NCI-H2029 (cell line): ENCODE data around the gene PRICKLE2.

Experiments used
- DNase-seq: peaks from one replicate; lab custom pipeline; 2025; lab: John Stamatoyannopoulos, UW

PRICKLE2 gene

DNA sequence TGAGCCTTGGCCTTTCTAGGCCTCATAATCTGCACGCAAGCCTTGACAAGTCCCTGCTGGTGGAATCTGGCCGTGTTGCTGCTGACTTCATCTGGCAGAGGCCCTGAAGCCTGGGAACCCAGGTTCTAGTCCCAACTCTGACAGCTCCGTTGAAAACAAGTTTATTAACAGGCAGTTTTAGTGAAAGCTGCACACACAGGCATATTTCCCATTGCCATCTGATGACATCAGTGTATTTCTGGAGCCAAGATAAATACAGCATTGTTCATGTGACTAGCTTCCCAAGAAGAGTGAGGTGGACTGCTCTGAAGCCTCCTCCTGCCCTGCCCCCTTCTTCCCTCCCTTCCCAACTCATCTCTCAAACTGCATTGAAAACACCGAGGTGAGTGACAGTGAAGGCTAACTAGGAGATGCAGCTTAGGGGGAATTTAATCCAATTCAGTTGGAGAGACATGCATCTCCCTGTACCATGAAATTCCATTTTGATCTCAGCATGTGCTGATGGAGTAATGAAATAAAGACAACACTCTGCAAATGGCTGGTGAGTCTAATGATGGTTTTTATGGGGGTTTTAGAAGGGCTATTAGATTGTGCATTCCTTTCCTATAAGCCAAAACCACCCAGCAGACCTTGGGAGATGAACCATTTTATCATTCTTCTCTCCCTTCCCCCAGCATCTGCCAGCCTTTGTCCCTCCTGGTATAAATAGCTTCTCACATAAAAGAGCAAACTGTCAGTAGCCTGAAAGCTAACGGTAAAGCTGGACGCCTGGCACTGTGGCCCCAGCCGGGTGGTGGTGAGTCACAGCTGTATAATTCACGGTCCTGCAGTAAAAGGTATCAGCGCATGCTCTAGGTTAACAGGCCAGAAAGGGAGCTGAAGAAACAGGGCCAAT lies 38.0 kb downstream of the PRICKLE2 start:
- peak; percentile 34 for DNase-seq

GRCh38 chr3:64186667-64187064 lies 38.6 kb downstream of the PRICKLE2 start:
- no peak for DNase-seq

- no peak for DNase-seq
Observed at GRCh38 chr3:64185436-64185835, 39.8 kb downstream of the PRICKLE2 start.

DNA sequence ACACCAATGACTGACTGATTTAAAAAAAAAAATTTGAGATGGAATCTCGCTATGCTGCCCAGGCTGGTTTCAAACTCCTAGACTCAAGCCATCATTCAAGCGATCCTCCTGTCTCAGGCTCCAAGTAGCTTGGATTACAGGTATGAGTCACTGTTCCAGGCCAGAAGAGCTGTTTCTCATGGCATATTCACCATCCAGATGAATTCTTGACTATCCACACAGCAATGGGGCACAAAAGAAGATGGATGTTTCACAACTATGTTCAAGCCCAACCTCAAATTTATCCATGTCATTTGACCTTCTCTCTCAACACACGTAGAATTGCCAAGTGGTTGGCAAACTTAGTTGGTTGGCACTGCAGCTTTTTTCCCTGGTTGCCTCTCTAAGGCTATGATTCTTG lies 40.6 kb downstream of the PRICKLE2 start:
- no peak for DNase-seq

- no peak for DNase-seq
Observed at GRCh38 chr3:64179860-64180259, 45.4 kb downstream of the PRICKLE2 start.

- no peak for DNase-seq
Observed at GRCh38 chr3:64179249-64179648, 46.0 kb downstream of the PRICKLE2 start.

DNA sequence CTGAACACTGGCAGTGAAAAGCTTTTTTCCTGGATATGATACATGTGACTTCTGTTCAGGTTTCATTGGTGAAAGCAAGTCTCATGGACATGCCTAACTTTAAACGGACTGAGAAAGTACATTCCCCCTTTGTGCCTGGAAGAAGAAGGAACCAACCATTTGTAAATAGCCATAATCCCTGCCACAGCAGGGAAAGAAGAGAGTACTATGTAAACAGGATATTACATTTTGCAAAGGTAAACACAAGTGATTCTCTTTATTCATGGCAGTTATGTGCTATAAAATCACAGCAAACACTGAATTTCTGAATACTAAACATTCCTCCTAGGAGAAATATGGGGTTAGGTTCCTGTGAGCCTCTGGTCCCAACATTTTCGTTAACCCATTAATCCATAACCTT lies 46.8 kb downstream of the PRICKLE2 start:
- DNase-seq = no peak

DNA sequence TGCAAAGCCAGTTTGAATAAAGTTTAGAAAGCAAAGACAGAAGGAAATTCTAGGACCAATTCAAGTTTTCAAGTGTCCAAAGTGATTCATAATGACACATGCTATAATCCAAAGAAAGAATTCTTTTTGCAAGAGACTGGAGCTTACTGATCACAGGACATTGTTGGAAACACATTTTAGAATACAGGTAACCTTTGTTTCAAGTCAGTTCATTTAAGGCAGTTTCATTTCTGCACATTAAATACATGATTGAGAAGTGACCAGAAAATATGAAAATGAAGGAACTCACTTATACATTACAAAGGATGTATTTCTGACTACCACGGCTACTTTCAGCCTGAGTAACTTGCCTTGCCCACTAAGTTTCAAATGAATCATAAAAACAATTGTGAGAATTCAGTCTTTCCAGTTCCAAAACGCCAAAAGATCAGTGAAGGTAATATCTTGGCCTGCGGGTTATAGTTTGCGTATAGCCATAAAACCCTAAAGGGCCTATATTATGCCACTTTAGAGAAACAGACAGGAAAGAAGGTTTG lies 48.7 kb downstream of the PRICKLE2 start:
- DNase-seq = no peak

- no peak for DNase-seq
Observed at GRCh38 chr3:64174328-64174727, 50.9 kb downstream of the PRICKLE2 start.

GRCh38 chr3:64173563-64173962 lies 51.7 kb downstream of the PRICKLE2 start:
- DNase-seq = no peak

GRCh38 chr3:64170270-64170669 lies 55.0 kb downstream of the PRICKLE2 start:
- no peak for DNase-seq

GRCh38 chr3:64167868-64168267 lies 57.4 kb downstream of the PRICKLE2 start:
- no peak for DNase-seq

GRCh38 chr3:64167351-64167750 lies 57.9 kb downstream of the PRICKLE2 start:
- no peak for DNase-seq

- DNase-seq = no peak
Observed at GRCh38 chr3:64166584-64167162, 58.6 kb downstream of the PRICKLE2 start.

DNA sequence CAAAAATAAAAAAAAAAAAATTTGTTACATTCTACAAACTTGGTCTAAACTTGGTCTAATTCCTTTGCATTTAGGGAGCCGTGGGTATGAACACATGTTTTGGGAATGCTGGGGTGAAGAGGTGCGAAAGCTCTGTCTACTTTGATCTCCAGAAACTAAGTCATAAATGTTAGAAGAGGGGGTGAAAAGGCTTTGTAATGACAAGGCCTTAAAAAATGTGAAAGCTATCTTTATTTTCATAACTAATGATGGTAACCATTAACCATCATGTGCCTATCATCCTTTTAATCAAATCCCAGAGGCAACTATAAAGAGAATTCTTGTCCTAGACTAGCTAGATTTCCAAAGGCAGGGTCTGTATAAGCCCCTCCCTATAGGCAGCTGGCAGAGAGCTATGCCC lies 60.9 kb downstream of the PRICKLE2 start:
- DNase-seq = no peak

DNA sequence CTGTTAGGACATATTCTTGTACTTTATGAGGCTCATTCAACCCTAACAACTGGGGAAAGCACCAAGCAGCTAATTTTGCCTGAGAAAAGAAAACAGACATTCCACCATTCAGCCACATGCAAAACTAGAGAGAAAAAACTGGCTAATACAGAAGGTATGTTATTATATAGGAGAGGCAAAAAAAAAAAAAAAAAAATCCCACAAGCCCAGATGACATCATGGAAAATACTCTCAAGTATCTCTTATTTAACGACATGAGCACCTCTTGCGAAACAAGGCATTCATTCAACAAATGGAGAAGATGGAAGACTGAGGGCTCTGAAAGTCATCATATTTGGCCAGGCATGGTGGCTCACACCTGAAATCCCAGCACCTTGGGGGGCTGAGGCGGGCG lies 61.5 kb downstream of the PRICKLE2 start:
- peak; percentile 63 for DNase-seq

- no peak for DNase-seq
Observed at GRCh38 chr3:64163019-64163754, 62.1 kb downstream of the PRICKLE2 start.

- no peak for DNase-seq
Observed at GRCh38 chr3:64161481-64161952, 63.7 kb downstream of the PRICKLE2 start.

DNA sequence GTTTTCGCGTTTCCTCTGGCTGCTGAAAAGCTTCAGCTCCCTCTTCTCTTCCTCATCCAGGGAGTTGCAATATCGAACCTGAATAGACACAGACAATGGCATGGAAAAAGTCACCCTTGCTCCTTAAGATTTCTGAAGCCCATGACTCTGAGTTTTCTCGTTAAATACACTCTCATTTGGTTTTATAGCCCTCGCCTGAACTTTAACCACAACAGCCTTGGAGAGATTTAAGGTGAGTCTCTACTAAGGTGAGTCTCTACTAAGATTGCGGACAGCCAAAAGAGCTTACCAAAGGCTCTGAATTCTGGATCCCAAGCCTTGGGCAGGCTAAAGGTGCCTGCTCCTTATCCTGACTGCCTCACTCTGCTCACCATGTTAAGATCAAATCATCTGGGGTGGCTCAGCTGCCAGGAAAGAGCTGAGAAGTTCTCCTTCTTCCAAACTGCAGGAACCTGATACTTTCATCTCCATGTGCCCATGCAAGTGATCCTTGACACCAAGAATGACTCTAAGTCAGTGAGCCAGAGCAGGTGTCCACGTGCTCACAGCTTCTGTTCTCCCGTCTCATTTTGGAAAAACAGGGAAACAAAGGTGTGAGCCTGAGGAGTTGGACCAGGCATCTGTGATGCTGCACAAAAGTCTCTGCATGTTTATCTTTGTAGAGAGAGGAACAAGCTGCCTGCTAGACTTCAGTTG lies 65.1 kb downstream of the PRICKLE2 start:
- DNase-seq = no peak

- no peak for DNase-seq
Observed at GRCh38 chr3:64158334-64158733, 66.9 kb downstream of the PRICKLE2 start.

- no peak for DNase-seq
Observed at GRCh38 chr3:64157150-64158035, 67.9 kb downstream of the PRICKLE2 start.
